Measurements from ENCODE around the gene PPFIA3.

PPFIA3 gene

DNA sequence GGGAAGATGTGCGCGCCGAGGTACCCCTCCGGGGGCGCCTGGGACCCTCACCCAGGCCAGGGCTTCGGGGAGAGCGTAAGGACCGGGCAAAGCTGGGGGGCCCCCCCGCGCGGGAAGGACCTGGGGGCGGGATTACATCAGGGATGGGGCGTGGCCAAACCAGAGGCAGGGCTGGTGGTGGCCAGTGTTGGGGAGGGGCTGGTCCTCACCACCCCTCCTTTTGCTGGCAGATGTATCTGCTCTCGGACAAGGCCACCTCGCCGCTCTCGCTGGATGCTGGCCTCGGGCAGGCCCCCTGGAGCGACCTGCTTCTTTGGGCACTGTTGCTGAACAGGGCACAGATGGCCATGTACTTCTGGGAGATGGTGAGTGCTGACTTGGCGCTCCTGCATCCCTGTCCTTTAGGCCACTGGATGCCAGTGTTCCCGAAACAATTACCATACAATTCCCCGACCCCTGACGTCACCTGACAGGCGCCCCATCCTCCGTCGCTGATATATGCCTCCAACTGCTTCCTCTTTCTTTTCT is 63.6 kb downstream of the PPFIA3 start:
- DNase-seq, result no peak

DNA sequence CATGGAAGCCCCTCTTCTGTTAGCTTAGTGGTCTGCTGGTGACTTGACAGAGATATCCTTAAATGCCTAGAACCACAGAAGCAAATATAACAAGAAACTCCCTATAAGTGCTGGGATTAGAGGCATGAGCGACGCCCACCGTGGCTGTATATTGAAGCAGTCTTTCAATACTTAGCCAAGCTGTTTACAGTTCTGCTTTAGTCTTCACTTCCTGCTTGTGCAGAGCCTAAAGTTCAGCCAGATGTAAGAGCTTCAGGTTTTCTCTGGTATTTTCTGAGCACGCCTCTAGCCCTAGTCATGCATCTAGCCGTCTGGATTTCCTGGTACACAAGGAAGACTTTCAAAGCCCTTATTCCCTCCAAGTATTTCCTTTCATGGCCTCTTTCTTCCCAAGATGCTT is 66.8 kb downstream of the PPFIA3 start:
- no peak for DNase-seq

DNA sequence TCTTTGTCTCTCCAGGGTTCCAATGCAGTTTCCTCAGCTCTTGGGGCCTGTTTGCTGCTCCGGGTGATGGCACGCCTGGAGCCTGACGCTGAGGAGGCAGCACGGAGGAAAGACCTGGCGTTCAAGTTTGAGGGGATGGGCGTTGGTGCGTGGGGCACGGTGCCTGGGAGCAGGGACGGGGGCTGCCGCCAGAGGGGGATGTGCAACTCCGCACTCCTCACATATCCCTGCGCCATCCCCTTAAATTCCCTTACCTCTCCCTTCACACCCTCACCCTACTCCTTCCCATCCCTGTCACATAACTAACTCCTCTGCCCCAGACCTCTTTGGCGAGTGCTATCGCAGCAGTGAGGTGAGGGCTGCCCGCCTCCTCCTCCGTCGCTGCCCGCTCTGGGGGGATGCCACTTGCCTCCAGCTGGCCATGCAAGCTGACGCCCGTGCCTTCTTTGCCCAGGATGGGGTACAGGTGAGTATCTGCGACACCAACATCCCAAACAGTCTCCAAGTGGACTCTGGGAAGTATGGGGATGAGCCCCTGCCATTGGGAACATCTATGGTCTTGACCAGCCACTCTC is 69.4 kb downstream of the PPFIA3 start:
- no peak for DNase-seq

DNA sequence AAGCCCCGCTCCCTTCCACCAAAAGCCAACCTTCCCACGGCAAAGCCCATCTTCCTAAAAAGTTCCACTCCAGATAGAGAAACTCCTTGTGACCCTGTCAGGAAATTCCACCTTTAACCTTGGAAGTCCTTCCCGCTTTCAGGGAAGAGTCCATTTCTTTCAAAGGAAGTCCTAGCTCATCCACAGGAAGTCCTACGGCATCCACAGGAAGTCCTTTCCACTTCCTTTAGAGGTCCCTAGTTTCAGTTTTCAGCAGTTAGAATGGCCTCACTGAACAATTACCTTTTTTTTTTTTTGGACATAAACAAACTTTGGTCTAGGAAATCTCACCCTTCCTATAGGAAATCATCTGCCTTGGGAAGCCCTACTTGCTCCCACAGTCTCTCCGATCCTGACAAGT is 69.9 kb downstream of the PPFIA3 start:
- no peak for DNase-seq

DNA sequence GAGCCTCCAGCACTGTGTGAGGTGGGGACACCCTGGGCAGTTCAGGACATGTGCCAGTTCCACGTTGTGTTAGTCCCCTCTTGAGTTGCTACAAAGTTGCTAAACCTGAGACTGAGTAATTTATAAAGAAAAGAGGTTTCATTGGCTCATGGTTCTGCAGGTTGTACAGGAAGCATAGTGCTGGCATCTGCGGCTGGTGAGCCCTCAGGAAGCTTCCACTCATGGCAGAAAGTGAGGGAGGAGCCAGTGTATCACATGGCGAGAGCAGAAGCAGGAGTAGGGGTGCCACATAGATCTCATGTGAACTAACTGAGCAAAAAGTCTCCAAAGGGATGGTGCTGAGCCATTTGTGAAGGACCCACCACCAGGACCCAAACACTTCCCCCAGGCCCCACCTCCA is 71.4 kb downstream of the PPFIA3 start:
- no peak for DNase-seq

DNA sequence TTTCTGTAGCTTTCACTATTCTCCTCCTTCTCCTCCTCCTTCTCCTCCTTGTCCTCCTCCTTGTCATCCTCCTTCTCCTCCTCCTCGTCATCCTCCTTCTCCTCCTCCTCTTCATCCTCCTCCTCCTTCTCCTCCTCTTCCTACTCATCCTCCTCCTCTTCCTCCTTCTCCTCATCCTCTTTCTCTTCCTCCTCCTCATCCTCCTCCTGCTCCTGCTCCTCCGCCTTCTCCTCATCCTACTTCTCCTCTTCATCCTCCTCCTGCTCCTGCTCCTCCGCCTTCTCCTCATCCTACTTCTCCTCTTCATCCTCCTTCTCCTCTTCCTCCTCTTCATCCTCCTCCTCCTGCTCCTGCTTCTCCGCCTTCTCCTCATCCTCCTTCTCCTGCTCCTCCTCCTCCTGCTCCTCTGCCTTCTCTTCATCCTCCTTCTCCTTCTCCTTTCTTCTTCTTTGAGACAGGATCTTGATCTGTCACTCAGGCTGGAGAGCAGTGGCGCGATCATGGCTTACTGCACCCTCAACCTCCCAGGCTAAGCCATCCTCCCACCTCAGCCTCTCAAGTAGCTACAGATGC is 74.6 kb downstream of the PPFIA3 start:
- DNase-seq, result no peak

DNA sequence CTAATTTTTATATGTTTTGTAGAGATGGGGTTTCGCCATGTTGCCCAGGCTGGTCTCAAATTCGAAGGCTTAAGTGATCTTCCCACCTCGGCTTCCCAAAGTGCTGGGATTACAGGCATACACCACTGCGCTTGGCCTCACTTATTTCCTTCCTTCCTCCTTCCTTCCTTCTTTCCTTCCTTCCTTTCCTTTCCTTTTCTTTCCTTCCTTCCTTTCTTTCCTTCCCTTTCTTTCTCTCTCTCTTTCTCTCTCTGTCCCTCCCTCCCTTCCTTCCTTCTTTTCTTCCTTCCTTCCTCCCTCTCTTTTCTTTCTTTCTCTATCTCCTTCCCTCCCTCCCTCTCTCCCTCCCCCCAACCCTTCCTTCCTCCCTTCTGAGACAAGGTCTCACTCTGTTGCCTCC is 75.1 kb downstream of the PPFIA3 start:
- no peak for DNase-seq

DNA sequence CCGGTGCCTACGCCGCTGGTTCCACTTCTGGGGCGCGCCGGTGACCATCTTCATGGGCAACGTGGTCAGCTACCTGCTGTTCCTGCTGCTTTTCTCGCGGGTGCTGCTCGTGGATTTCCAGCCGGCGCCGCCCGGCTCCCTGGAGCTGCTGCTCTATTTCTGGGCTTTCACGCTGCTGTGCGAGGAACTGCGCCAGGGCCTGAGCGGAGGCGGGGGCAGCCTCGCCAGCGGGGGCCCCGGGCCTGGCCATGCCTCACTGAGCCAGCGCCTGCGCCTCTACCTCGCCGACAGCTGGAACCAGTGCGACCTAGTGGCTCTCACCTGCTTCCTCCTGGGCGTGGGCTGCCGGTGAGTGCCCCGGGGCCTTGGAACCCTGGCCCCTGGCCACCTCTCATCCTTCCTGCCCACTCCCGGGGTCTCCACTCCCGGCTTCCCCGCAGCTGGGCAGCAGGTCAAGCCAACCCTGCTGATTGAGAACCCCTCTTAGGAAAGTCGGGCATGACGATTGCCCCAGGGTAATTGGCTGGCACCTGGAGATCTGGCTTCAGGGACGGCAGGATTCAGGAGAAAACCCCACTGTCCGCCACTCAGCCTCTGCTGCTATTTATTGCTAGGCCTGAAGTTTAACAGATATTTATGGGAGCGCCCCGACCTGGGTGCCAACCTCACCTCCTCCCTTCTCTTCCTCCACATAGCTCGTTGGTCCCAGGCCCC is 77.3 kb downstream of the PPFIA3 start:
- DNase-seq, result no peak

DNA sequence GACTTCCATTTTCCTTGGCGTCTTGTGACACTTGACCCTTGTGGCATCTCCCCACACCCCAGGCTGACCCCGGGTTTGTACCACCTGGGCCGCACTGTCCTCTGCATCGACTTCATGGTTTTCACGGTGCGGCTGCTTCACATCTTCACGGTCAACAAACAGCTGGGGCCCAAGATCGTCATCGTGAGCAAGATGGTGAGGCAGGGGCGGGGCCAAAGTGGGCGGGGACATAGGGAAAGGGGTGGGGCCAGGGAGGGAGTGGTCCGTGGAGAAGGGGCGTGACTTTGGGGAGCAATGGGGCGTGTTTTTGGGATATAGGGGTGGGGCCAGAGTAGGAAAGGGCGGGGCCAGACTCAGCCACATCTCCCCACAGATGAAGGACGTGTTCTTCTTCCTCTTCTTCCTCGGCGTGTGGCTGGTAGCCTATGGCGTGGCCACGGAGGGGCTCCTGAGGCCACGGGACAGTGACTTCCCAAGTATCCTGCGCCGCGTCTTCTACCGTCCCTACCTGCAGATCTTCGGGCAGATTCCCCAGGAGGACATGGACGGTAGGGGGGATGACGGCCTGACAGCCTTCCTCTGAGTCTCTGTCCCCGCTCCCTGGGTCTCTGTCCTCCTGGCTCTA is 81.0 kb downstream of the PPFIA3 start:
- no peak for DNase-seq

Measured in NCI-H2171 treated with DMSO at 0.1 percent for 48 hours (cell line).